ENCODE measurements around the gene PHOSPHO1. TPM values are rescaled to one million over a fixed set of nuclear protein-coding genes. Genes with fewer than 3 reads are reported as not detected.

PHOSPHO1 gene
- total RNA-seq, 1 donor, result under 0.01 TPM

GRCh38 chr17:49255125-49255524, 24.5 kb upstream of the PHOSPHO1 start:
- no peak overlapping the region for H3K4me3 ChIP-seq (ENCODE audit: low read depth, low read length)
- no peak for DNase-seq (ENCODE audit: low read depth)
- no peak for TF ChIP-seq CTCF (IDR thresholded peaks at IDR 0.05; ENCODE audit: insufficient read depth, low read depth, low read length)

- no peak for TF ChIP-seq CTCF (IDR thresholded peaks at IDR 0.05; ENCODE audit: insufficient read depth, low read depth, low read length)
- no peak overlapping the region for H3K4me3 ChIP-seq (ENCODE audit: low read depth, low read length)
- DNase-seq (ENCODE audit: low read depth), result no peak
Observed at GRCh38 chr17:49254066-49254465, 23.5 kb upstream of the PHOSPHO1 start.

GRCh38 chr17:49252148-49252695, 21.6 kb upstream of the PHOSPHO1 start:
- peak; percentile 74 for DNase-seq (ENCODE audit: low read depth)
- TF ChIP-seq CTCF (IDR thresholded peaks at IDR 0.05; ENCODE audit: insufficient read depth, low read depth, low read length), result no peak
- H3K4me3 ChIP-seq (ENCODE audit: low read depth, low read length), result no peak overlapping the region

- H3K4me3 ChIP-seq (ENCODE audit: low read depth, low read length), result no peak overlapping the region
- no peak for TF ChIP-seq CTCF (IDR thresholded peaks at IDR 0.05; ENCODE audit: insufficient read depth, low read depth, low read length)
- DNase-seq (ENCODE audit: low read depth), result no peak
Observed at GRCh38 chr17:49249890-49250522, 19.4 kb upstream of the PHOSPHO1 start.

GRCh38 chr17:49249292-49249794, 18.8 kb upstream of the PHOSPHO1 start:
- DNase-seq (ENCODE audit: low read depth), result peak; percentile 27

GRCh38 chr17:49247944-49248343, 17.4 kb upstream of the PHOSPHO1 start:
- no peak for TF ChIP-seq CTCF (IDR thresholded peaks at IDR 0.05; ENCODE audit: insufficient read depth, low read depth, low read length)
- H3K4me3 ChIP-seq (ENCODE audit: low read depth, low read length), result no peak overlapping the region
- DNase-seq (ENCODE audit: low read depth), result no peak

More at GRCh38 chr17:49249292-49249794, 18.8 kb upstream of the PHOSPHO1 start:
- no peak overlapping the region for H3K4me3 ChIP-seq (ENCODE audit: low read depth, low read length)
- TF ChIP-seq CTCF (IDR thresholded peaks at IDR 0.05; ENCODE audit: insufficient read depth, low read depth, low read length), result no peak
